Ascending aorta (tissue), 2 donors: ENCODE measurements around the gene HDLBP. TPM values are rescaled to one million over a fixed set of nuclear protein-coding genes. Genes with fewer than 3 reads are reported as not detected.

Experiments used
- DNase-seq, 2 donors: peaks; one replicate each; pipeline ENCODE4 v3.0.0-alpha.2; 2019; ENCODE audit warnings: low spot score in 2 of 2
- H3K27ac ChIP-seq, 2 donors: fragments of 200-600 bp; sonication (generic); one replicate each; pipeline ENCODE4 v1.5.1; 2016 to 2017; ENCODE audit warnings: mild to moderate bottlenecking in 1 of 2
- H3K27me3 ChIP-seq: fragments of 200-600 bp; sonication (generic); one replicate; pipeline ENCODE4 v1.5.1; 2017
- H3K36me3 ChIP-seq, 2 donors: fragments of 200-600 bp; sonication (generic); one replicate each; pipeline ENCODE4 v1.5.1; 2016
- H3K4me1 ChIP-seq, 2 donors: fragments of 200-600 bp; sonication (generic); one replicate each; pipeline ENCODE4 v1.5.1; 2016 to 2017; ENCODE audit warnings: mild to moderate bottlenecking in 1 of 2
- H3K4me3 ChIP-seq, 2 donors: fragments of 200-600 bp; sonication (generic); one replicate each; pipeline ENCODE4 v1.5.1; 2016 to 2017; ENCODE audit warnings: mild to moderate bottlenecking in 1 of 2
- H3K9me3 ChIP-seq, 2 donors: fragments of 200-600 bp; sonication (generic); one replicate each; pipeline ENCODE4 v1.5.1; 2016
- intact Hi-C: fragments of 100-400 bp; cut with DNase I; formaldehyde crosslinking; loops from one replicate; pipeline ENCODE4 v1.15.1; 2023
- total RNA-seq: library from RNA; depleted of rRNA; stranded (reverse); fragments of >200 nt; gene quantifications from one replicate; pipeline ENCODE4 v1.1.0, GENCODE V29; 2016
- TF ChIP-seq, protein P1 (sequence below), 3 experiments: fragments of 200-600 bp in 2 of 3; fragments of 450-650 bp in 1 of 3; sonication (generic) in 2 of 3; IDR thresholded peaks; one replicate each; pipeline ENCODE4 v1.5.1; 2016 to 2019; ENCODE audit warnings: antibody characterized with exemption in 3 of 3, mild to moderate bottlenecking in 1 of 3, moderate library complexity in 1 of 3

HDLBP gene
- total RNA-seq, 1 donor from 2014 or later = 308 TPM

DNA sequence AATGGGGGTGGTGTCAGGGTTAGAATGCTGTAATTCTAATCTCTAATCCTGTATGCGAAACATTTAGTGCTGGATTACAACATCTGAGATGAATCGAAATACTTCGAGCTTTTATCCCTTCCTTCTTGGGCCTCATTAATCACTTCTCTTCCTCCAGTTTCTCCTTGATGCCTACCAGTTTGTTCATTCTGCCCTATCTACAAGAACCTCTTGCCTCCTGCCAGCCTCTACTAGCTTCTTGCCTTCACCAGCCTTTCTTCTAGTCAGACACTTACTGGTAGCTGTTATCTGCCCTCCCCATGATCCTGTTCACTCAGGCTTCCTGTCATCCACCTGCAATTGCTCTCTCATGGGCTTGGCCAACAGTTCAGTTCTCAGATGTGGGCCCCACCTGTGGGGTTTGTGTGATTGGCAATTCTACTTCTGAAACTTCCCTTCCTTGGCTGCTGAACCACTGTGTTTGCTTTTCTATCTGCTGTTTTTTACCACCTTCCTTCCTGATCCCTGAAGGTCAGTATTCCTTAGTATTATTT, 25.2 kb upstream of the HDLBP start:
- Histone ChIP-seq H3K27me3 (no peaks in the 10 kb centered on the region), H3K36me3 (peaks cover 69 to 71% of the 10 kb centered on the region in 2 donors), H3K9me3 (no peaks in the 10 kb centered on the region), H3K27ac (peak overlapping the region; percentile 45 to 54), H3K4me3 (no peak overlapping the region), H3K4me1 (no peaks in the 10 kb centered on the region)
- no peak for DNase-seq
- TF ChIP-seq, protein P1, sequence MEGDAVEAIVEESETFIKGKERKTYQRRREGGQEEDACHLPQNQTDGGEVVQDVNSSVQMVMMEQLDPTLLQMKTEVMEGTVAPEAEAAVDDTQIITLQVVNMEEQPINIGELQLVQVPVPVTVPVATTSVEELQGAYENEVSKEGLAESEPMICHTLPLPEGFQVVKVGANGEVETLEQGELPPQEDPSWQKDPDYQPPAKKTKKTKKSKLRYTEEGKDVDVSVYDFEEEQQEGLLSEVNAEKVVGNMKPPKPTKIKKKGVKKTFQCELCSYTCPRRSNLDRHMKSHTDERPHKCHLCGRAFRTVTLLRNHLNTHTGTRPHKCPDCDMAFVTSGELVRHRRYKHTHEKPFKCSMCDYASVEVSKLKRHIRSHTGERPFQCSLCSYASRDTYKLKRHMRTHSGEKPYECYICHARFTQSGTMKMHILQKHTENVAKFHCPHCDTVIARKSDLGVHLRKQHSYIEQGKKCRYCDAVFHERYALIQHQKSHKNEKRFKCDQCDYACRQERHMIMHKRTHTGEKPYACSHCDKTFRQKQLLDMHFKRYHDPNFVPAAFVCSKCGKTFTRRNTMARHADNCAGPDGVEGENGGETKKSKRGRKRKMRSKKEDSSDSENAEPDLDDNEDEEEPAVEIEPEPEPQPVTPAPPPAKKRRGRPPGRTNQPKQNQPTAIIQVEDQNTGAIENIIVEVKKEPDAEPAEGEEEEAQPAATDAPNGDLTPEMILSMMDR (IDR thresholded peaks at IDR 0.05) = no peak
- intact Hi-C loops = no loop called here

DNA sequence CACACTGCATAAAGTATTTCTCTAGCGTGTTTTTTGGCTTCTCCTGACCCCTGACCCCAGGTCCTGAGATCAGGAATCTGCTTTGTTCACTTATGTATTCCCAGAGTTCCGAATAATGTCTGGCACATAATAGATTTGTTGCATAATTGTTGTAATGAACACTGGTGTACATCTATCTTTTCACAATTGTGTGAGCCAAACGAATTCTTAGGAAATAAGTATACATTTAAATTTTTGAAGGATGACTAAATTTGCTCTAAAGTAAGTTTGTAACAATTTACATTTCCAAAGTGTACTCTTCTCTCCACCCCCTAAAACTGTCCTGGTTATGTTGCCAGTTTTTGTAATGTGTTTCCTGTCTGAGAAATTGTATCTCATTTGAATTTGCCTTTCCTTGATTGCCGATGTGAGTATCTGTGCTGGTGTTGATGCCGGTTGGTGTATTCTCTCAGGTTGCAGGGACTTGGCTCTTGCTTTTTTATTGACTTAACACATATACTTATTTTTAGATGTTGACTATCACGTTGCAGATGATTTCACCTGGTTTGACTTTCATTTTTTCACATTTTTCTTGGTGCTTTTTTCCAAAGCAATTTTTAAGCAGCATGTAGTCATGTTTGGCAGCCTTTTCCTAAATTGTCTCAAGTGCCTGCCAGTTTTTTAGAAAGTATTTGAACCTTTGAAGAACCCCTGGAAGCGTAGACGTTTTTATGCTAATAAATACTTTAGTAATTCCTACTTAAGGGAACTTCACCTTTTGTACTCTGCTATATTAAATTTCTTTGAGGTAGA, 24.6 kb upstream of the HDLBP start:
- peaks cover 68% of the 10 kb centered on the region in 2 donors for H3K36me3 ChIP-seq
- TF ChIP-seq, protein P1 (IDR thresholded peaks at IDR 0.05) = no peak

DNA sequence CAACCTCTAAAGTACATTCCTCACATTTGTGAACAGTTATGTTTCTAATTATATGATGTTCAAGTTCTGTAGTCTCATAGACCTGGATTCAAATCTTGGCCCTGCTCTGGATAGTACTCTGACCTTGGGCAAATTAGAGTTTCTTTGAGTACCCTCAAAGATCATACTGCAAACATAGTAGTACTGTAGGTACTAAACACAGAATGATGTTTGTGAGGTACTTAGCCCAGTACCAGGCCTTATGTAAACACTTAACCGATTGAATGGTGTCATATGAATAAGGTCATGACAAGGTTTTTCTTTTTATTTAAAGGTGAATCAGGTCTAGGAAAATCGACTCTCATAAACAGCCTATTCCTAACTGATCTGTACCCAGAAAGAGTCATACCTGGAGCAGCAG, 19.3 kb upstream of the HDLBP start:
- H3K27me3 ChIP-seq = no peaks in the 10 kb centered on the region
- no peak for DNase-seq
- no peak overlapping the region for H3K27ac ChIP-seq
- H3K4me1 ChIP-seq = no peaks in the 10 kb centered on the region
- no peak overlapping the region for H3K4me3 ChIP-seq
- no peaks in the 10 kb centered on the region for H3K9me3 ChIP-seq
- intact Hi-C loops = no loop called here
- TF ChIP-seq, protein P1 (IDR thresholded peaks at IDR 0.05) = no peak
- H3K36me3 ChIP-seq = peaks cover 31 to 62% of the 10 kb centered on the region in 2 donors

More for the DNA sequence above, 24.6 kb upstream of the HDLBP start:
- intact Hi-C loops = no loop called here
- H3K27ac ChIP-seq = peak overlapping the region; percentile 45 to 54
- no peaks in the 10 kb centered on the region for H3K4me1 ChIP-seq
- no peaks in the 10 kb centered on the region for H3K9me3 ChIP-seq
- H3K4me3 ChIP-seq = no peak overlapping the region
- no peaks in the 10 kb centered on the region for H3K27me3 ChIP-seq
- DNase-seq = no peak

DNA sequence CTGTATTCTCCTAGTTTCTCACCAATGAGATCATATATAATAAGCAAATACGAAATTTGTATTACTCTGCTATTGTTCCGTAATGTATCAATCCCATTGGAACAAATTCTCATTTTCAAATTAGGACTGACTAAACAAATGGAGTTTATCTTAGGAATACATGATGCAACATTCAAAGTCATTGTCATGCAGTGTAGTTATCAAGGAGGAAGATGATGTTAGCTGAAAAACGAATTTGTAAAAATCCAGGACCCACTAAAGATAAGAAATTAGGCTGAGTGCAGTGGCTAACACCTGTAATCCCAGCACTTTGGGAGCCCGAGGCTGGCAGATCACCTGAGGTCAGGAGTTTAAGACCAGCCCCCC, 15.1 kb upstream of the HDLBP start:
- H3K27ac ChIP-seq = no peak overlapping the region
- DNase-seq = no peak
- H3K36me3 ChIP-seq = peaks cover 29 to 70% of the 10 kb centered on the region in 2 donors
- intact Hi-C loops = no loop called here
- H3K4me1 ChIP-seq = no peaks in the 10 kb centered on the region
- H3K4me3 ChIP-seq = no peak overlapping the region
- TF ChIP-seq, protein P1 (IDR thresholded peaks at IDR 0.05) = no peak
- H3K27me3 ChIP-seq = no peaks in the 10 kb centered on the region
- no peaks in the 10 kb centered on the region for H3K9me3 ChIP-seq

DNA sequence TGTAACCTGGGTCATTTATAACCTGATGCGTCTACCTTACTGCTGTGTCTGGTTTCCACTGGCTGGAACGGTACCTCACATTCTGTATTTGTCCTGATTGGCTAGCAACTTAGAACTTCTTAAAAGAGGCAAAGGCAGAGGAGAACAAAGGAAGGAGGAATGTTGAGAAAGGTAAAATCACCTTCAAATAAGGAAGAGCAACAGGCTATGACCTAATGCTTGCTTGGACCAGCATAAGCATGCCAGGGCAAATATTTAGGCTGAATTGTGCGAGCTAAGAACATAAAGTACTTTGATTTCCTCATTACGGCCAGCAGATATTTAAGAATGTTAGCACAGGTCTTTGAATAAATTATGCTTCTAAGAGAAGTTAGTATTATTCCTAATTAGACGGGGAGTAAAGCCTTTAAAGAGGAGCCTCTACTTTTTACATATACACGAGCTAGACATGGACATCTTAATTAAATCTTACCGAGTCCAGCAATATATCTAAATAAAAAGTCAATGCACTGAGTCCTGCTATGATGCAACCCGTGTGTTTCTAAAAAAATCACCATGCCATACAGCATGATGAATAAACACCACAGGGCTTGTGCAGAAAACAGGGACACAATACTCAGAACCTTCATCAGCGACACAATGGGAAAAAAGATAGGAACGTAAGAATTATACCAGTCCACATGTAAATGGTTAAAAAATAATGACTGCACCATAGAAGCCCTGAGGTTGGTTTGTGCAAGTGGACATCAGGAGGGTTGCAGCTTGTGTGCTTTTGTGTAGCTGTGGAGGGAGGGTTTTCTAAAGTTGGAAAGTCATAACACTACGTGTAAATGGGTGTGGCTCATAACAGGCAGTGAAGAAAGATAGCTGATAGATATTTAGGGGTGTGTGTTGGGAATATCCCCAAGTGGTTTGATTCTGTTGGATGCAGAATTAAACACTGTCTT, 14.5 kb upstream of the HDLBP start:
- Histone ChIP-seq H3K4me1 (no peaks in the 10 kb centered on the region), H3K27ac (no peak overlapping the region), H3K36me3 (peaks cover 32 to 65% of the 10 kb centered on the region in 2 donors), H3K4me3 (no peak overlapping the region), H3K27me3 (no peaks in the 10 kb centered on the region), H3K9me3 (no peaks in the 10 kb centered on the region)
- DNase-seq = no peak
- TF ChIP-seq, protein P1 (IDR thresholded peaks at IDR 0.05) = no peak
- intact Hi-C loops = no loop called here
